Measurements from ENCODE around the gene PLK5. TPM values are rescaled to one million over a fixed set of nuclear protein-coding genes. Genes with fewer than 3 reads are reported as not detected.
A peak's percentile ranks its signal among the peaks of the same experiment; 100 is the strongest.

The PLK5 gene
- total RNA-seq, 4 donors from 2014 or later, result not detected

GRCh38 chr19:1478934-1479707, 44.8 kb upstream of the PLK5 start, which contains the start of gene C19orf25:
TSS of gene C19orf25 (minus strand) at chr19:1479215. CDS start at chr19:1478903, 312 bp downstream.
- TF ChIP-seq EP300 (IDR thresholded peaks at IDR 0.05; ENCODE audit: low read depth) (no peak), POLR2A (IDR thresholded peaks at IDR 0.05) (peak; percentile 82), CTCF (IDR thresholded peaks at IDR 0.05) (peak in 2 of 5 experiments; percentile 9 to 14), POLR2AphosphoS5 (IDR thresholded peaks at IDR 0.05) (peak; percentile 58 to 90 (median 86))

GRCh38 chr19:1481224-1481892, 42.5 kb upstream of the PLK5 start:
- Histone ChIP-seq H3K4me3 (no peak overlapping the region), H3K4me1 (peaks cover 10 to 25% (median 20%) of the 10 kb centered on the region in 4 donors), H3K36me3 (peaks cover 0 to under 1% (median 0%) of the 10 kb centered on the region in 4 donors), H3K27me3 (no peaks in the 10 kb centered on the region), H3K27ac (no peak overlapping the region), H3K9me3 (no peaks in the 10 kb centered on the region)
- in situ Hi-C loops (cut with MboI; ENCODE audit: low pct_ligation_motif_present in 1 of 4, low pct_unique_long_range_greater_than_20kb in 1 of 4, low sequenced_read_pairs in 3 of 4) (no loop called here), intact Hi-C loops (cut with DNase I; ENCODE audit: low total_unique reads) (no loop called here)
- DNase-seq, result no peak
- TF ChIP-seq EP300 (IDR thresholded peaks at IDR 0.05; ENCODE audit: low read depth) (no peak), POLR2AphosphoS5 (IDR thresholded peaks at IDR 0.05) (no peak), POLR2A (IDR thresholded peaks at IDR 0.05) (no peak), CTCF (IDR thresholded peaks at IDR 0.05) (no peak)
- WGBS, 2 donors (ENCODE audit: low coverage in 1 of 2), result 86% methylated on average over 26 of the region's 26 CpGs; no CpG with 5 or more reads in 1 of the 2 donors

More at GRCh38 chr19:1478934-1479707, 44.8 kb upstream of the PLK5 start, which contains the start of gene C19orf25:
- Histone ChIP-seq H3K4me1 (peaks cover 10 to 25% (median 20%) of the 10 kb centered on the region in 4 donors), H3K9me3 (no peaks in the 10 kb centered on the region), H3K27ac (peak within 1 kb of the TSS; percentile 78 to 88 (median 82)), H3K27me3 (peaks cover 2% of the 10 kb centered on the region), H3K4me3 (peak within 1 kb of the TSS; percentile 76 to 96 (median 88)), H3K36me3 (peaks cover 0 to 6% (median 0%) of the 10 kb centered on the region in 4 donors)
- intact Hi-C loops (cut with DNase I; ENCODE audit: low total_unique reads) (no loop called here), in situ Hi-C loops (cut with MboI; ENCODE audit: low pct_ligation_motif_present in 1 of 4, low pct_unique_long_range_greater_than_20kb in 1 of 4, low sequenced_read_pairs in 3 of 4) (no loop called here)
- peak; percentile 97 for DNase-seq
- 0% methylated on average over 1 to 33 of the region's 71 CpGs for WGBS, 2 donors (ENCODE audit: low coverage in 1 of 2)

GRCh38 chr19:1481893-1482360, 42.0 kb upstream of the PLK5 start:
- TF ChIP-seq EP300 (IDR thresholded peaks at IDR 0.05; ENCODE audit: low read depth), result no peak
- no peak for TF ChIP-seq CTCF (IDR thresholded peaks at IDR 0.05)
- no peak for TF ChIP-seq POLR2A (IDR thresholded peaks at IDR 0.05)
- no peak for TF ChIP-seq POLR2AphosphoS5 (IDR thresholded peaks at IDR 0.05)
- intact Hi-C loops (cut with DNase I; ENCODE audit: low total_unique reads), result no loop called here
- Histone ChIP-seq H3K4me3 (no peak overlapping the region), H3K27ac (no peak overlapping the region), H3K9me3 (no peaks in the 10 kb centered on the region), H3K27me3 (no peaks in the 10 kb centered on the region), H3K4me1 (peaks cover 10 to 25% (median 20%) of the 10 kb centered on the region in 4 donors), H3K36me3 (no peaks in the 10 kb centered on the region)
- no peak for DNase-seq
- WGBS, 2 donors (ENCODE audit: low coverage in 1 of 2), result 90% methylated on average over 19 of the region's 36 CpGs; no CpG with 5 or more reads in 1 of the 2 donors
- in situ Hi-C loops (cut with MboI; ENCODE audit: low pct_ligation_motif_present in 1 of 4, low pct_unique_long_range_greater_than_20kb in 1 of 4, low sequenced_read_pairs in 3 of 4), result no loop called here

Data from transverse colon (tissue), 4 donors.